Stimulated activated CD4-positive, alpha-beta T cell treated with anti-CD3 and anti-CD28 coated beads, TNF-alpha, amount 100 ng/mL, for 4 hours (primary cell): ENCODE results near the gene CLN5.
A peak's percentile ranks its signal among the peaks of the same experiment; 100 is the strongest.
"Not testable (repeated sequence)": the region's sequence is repeated elsewhere in the genome, so short reads cannot be mapped to it uniquely, and the experiment has no call there.

Experiments used
- DNase-seq, 3 experiments: peaks; one replicate each; pipeline ENCODE4 v3.0.0-alpha.2; 2020; ENCODE audit warnings: low read depth in 3 of 3

The CLN5 gene

GRCh38 chr13:76975863-76976262 is 16.0 kb upstream of the CLN5 start:
- no peak for DNase-seq

DNA sequence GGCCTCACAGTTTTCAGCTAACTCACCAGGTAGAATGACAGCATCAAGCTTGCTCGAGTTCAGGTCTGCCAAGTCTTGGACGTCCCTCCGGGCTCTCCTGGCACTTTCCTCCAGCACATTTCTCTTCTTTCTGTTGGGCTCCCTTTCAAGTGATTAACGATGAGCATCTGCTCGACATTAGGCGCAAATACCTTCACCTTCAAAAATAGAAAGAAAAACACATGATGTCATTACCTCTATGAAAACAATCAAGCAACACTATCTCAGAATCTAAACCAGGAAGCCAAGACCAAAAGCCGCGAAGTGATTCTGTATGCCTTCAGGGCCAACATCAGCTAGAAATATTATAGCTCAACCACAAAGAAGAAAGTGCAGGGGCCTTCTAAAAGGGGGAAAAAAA is 15.4 kb upstream of the CLN5 start:
- DNase-seq = no peak

DNA sequence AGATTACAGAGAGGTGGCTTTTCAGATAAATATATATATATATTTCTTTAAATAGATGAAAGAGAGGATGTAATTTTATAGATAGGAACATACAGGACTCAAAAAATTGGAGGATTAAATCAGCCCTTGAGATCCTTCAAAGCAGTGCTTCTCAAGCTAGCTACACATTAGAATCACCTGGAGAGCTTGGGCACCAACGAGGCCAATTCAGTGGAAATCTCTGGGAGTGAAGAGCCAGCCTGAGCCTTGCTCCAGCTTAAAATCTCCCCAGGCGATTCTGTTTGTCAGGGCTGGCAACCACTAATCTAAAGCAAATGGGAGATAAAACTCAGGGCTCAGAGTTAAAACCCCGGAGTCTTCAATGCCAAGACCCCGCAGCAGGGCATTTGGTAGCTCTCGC is 15.0 kb upstream of the CLN5 start:
- DNase-seq = no peak

GRCh38 chr13:76980075-76980718 is 11.7 kb upstream of the CLN5 start:
- DNase-seq = peak; percentile 67 to 84 (median 76)

GRCh38 chr13:76982061-76982460 is 9.8 kb upstream of the CLN5 start:
- no peak for DNase-seq

GRCh38 chr13:76983676-76984075 is 8.2 kb upstream of the CLN5 start:
- DNase-seq = no peak

DNA sequence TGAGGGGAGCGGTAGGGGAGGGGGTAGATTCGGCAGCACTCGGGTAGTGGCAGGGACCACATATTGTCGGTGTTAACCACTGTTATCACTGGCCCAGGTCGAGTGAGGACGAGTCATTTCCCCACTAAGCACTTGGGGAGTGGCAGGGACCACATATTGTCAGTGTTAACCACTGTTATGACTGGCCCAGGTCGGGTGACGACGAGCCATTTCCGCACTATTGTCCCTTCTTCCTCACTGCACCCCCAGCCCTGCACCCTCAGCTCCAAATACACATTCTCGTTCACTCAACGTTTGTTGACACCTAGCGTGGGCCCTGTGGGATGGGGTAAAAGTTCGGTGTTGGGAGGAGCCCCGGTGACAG is 467 bp upstream of the CLN5 start:
- DNase-seq = peak in 2 of 3 experiments; percentile 27 to 38

- DNase-seq = no peak
These were observed 694 bp downstream of the CLN5 start for GRCh38 chr13:76992548-76993001.

- DNase-seq = no peak
These were observed 1.1 kb downstream of the CLN5 start for GRCh38 chr13:76993021-76993420.

DNA sequence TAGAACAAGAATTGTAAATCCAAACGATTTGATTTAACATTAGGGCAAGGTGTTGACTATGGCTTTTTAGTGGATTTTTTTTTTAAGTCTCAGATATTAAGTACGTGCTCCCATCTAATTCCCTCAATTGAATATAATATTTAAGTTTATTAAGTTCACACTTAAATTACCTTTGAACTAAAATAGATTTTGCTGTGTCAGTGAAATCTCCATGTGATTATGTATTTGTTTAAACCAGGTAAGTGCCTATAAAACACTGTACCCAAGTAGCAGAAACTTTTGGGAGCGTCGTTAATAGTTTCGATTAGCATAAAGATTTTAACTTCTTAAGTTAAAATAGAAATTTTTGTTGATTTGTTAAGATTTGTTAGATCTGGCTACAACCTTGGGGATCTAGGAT is 1.6 kb downstream of the CLN5 start:
- no peak for DNase-seq

GRCh38 chr13:76994281-76994680 is 2.4 kb downstream of the CLN5 start:
- no peak for DNase-seq

DNA sequence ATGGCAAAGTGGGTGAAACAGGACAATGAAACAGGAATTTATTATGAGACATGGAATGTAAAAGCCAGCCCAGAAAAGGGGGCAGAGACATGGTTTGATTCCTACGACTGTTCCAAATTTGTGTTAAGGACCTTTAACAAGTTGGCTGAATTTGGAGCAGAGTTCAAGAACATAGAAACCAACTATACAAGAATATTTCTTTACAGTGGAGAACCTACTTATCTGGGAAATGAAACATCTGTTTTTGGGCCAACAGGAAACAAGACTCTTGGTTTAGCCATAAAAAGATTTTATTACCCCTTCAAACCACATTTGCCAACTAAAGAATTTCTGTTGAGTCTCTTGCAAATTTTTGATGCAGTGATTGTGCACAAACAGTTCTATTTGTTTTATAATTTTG is 8.6 kb downstream of the CLN5 start:
- no peak for DNase-seq

DNA sequence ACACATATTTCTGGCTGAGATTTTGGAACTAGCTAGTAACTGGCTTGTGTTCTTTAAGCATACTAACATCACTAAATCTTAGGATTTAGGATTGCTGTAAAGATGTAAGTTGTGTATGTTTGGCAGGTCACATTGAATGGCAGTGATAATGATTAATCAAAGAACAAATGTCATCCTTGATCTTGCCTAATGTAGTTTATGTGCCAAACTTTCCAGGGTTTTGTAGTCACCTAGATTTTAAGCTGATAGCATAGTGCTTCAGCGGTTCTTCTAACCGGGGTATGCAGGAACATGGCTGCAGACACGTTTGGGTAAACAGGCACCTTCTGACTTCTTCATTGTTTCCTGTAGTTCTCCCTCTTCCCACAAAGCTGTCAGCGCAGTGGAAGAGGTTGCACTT is 9.7 kb downstream of the CLN5 start:
- DNase-seq = no peak

DNA sequence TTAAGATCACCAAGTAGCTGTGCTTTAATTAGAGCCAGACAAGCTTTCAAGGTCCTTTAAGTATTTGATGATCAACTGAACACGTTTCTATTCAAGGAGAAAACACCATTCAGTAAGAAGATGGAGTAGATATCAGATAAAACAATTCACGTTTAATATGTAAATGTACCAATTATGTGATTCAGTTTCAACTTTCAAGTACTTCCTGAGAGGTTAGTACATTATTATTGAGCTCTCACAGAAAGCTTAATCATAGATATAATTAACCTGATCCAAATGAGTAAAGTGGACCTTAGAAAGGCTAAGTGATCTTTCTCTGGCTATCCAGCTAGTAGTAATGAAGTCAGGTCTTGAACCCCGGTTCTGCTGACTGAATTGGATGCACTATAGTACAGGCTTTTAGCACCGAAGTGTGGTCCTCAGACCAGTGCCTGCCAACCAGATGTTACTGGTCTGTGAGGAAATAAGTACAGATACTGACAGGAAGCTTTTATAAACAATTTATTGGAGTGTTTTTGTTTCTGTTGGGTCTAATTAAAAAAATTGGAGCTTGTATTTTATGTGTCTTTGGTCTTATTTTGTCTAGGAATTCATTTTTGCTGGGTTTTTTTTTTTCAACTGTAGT is 10.2 kb downstream of the CLN5 start:
- DNase-seq = no peak

GRCh38 chr13:77002590-77003190 is 10.8 kb downstream of the CLN5 start:
- DNase-seq = no peak

- DNase-seq = not testable (repeated sequence)
These were observed 16.5 kb downstream of the CLN5 start for GRCh38 chr13:77008337-77008736.

DNA sequence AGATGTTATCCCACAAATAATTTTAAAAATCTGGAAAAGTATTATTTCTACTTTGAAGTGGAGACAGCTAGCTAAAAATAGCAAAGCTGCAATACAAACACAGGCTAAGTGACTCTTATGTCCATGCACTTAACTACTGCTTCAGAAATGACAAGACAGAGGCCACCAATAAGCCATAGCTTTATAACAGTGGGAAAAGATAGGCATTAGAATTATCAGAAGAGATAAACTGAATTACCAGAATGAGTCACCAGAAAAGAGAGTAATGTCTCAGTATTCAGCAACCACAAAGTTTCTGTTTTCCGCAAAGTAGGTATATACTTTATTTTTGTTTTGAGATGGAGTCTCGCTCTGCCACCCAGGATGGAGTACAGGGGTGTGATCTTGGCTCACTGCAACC is 17.1 kb downstream of the CLN5 start:
- no peak for DNase-seq

- not testable (repeated sequence) for DNase-seq
These were observed 17.8 kb downstream of the CLN5 start for GRCh38 chr13:77009719-77010118.

DNA sequence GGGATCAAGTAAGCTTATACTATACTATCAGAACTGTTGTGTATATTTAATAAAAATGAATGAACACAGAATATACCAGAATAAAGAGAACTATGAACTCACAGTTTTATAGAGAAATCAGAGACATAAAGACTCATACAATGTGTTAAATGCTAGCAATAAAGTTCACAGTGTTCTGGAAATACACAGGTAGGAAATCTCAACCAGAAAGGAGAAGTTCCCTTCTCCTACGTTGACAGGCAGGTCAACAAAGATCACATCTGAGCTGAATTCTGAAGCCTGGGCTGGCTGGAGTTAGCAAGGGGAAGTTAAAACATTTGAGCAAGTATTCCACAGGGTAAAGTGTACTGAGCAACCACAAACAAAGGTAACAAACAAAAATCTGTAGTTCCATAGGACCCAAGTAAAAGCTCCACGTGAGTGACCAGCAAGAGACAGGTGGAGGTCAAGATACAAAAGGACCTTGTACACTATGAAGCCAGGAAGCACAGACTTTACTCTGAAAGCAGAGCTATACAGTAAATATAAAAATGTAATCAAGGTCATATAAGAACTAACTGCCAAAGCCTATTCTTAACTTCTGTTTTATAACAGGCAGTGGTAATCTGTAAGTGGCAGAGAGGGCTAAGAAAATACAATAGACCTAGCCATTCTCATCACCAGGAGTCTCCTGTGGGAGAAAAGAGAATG is 22.1 kb downstream of the CLN5 start:
- no peak for DNase-seq

DNA sequence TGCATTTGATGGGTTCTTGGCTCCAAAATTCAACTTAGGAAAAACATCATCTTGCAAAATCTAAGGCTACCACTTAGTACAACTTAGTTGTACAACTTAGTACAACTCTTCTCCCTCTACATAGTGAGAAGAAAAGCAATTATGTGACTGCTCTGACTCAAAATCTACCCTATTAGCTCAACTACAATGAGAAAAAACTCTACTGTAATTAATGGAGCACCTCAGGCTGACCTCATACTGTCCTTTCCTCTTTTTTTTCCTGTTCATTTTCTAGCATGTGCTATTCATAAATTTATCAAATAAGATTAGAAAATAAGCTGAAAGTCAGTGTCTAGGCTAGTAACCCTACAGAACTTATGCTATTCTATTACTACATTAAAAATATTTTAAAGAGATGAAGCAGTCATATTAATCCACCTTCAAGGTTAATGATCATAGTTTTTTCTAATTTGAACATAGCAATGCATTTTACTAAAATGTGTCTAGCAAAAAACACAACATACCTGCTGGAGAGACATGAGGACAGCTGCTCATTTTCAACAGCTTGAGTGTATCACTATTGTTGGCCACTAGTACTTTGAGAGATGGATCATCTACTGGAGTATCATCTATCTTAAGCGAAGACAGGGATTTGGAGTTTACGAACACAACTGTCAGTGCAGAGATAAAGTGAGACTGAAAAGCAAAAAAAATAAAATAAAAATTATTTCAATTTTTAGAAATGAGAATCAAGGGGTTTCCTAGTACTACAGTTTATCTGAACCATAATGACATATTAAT is 23.2 kb downstream of the CLN5 start:
- DNase-seq = no peak

DNA sequence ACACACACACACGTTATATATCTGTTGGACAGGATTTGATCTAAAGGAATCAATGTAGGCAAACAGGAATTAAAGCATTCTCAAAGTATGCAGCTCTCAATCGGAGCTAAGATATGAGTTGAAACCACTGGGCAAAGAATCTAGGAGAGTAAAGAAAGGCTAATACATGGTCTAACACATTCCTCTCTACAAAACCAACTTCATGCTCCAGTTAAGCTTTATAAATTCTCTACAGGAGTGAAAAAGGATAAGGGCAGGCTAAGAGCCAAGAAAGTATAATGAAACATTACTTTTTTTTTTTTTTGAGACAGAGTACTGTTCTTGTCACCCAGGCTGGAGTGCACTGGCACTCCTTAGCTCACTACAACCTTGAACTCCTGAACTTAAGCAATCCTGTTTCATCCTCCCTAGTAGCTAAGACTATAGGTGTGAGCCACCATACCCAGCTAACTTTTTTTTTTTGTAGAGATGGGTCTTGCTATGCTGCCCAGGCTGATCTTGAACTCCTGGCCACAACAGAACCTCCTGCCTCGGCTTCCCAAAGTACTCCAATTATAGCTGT is 24.5 kb downstream of the CLN5 start:
- no peak for DNase-seq
